IMR-90 (cell line): ENCODE results near the gene ARL6IP6.

Source experiments
- CTCF ChIP-seq: conservative IDR thresholded peaks from 2 replicates; pipeline ENCODE4 v1.5.1; 2012; ENCODE audit warnings: mild to moderate bottlenecking, low read depth, low read length, improper control_type of control experiment
- MAZ ChIP-seq: IDR thresholded peaks from 2 replicates; pipeline ENCODE4 v1.6.1; 2012; ENCODE audit warnings: low read depth, mild to moderate bottlenecking, low read length, improper control_type of control experiment, moderate library complexity, borderline replicate concordance
- MXI1 ChIP-seq: IDR thresholded peaks from 2 replicates; pipeline ENCODE4 v1.6.1; 2012; ENCODE audit warnings: low read depth, mild to moderate bottlenecking, low read length, moderate library complexity, borderline replicate concordance
- POLR2A ChIP-seq: IDR thresholded peaks from 2 replicates; pipeline ENCODE4 v1.6.1; 2012; ENCODE audit warnings: mild to moderate bottlenecking, low read depth, low read length
- RAD21 ChIP-seq: IDR thresholded peaks from 2 replicates; pipeline ENCODE4 v1.6.1; 2012; ENCODE audit warnings: low read length, improper control_type of control experiment
- RCOR1 ChIP-seq: IDR thresholded peaks from 2 replicates; pipeline ENCODE4 v1.6.1; 2012; ENCODE audit warnings: mild to moderate bottlenecking, low read length, improper control_type of control experiment; ENCODE audit not compliant: insufficient replicate concordance
- SMC3 ChIP-seq: fragments of 150-350 bp; IDR thresholded peaks from 2 replicates; pipeline ENCODE4 v1.6.1; 2016; ENCODE audit warnings: low read depth, mild to moderate bottlenecking, antibody characterized with exemption, low read length, moderate library complexity

- no peak for TF ChIP-seq RCOR1
- no peak for TF ChIP-seq CTCF
- no peak for TF ChIP-seq RAD21
- no peak for TF ChIP-seq POLR2A
- TF ChIP-seq SMC3 = no peak
- no peak for TF ChIP-seq MXI1
- TF ChIP-seq MAZ = no peak
Observed at GRCh38 chr2:152718909-152719645, 657 bp downstream of the ARL6IP6 start.
